Measurements from ENCODE around the gene ELF1.

ELF1 gene

GRCh38 chr13:40961214-40961613, 57.9 kb downstream of the ELF1 start:
- Histone ChIP-seq H2AK5ac (ENCODE audit: low read length) (no peak overlapping the region), H3K9ac (ENCODE audit: low read length) (no peak overlapping the region), H2BK12ac (ENCODE audit: low read length) (no peak overlapping the region), H3K27ac (ENCODE audit: low read depth, low read length) (no peak overlapping the region), H3K4me1 (ENCODE audit: control insufficient read depth in 1 of 2, insufficient read depth in 2 of 2, low read length in 2 of 2) (peaks cover 4 to 6% of the 10 kb centered on the region in 2 experiments), H3K27me3 (ENCODE audit: insufficient read depth, low read length) (no peaks in the 10 kb centered on the region), H3K36me3 (ENCODE audit: control insufficient read depth in 1 of 2, insufficient read depth in 2 of 2, low read length in 2 of 2) (peaks cover 6 to 9% of the 10 kb centered on the region in 2 experiments), H3K4me2 (ENCODE audit: low read length) (no peak overlapping the region), H3K23ac (ENCODE audit: low read length) (no peak overlapping the region), H2AFZ (ENCODE audit: insufficient read depth, low read length, poor library complexity) (no peak overlapping the region), H2BK5ac (ENCODE audit: low read depth, low read length, poor library complexity) (no peak overlapping the region), H3K4me3 (ENCODE audit: low read depth, low read length) (no peak overlapping the region), H4K12ac (ENCODE audit: low read depth, low read length) (no peak overlapping the region), H3K79me2 (ENCODE audit: control insufficient read depth, insufficient read depth, low read length, poor library complexity) (peaks cover 3% of the 10 kb centered on the region), H3K14ac (ENCODE audit: low read length) (no peak overlapping the region), H3K18ac (ENCODE audit: low read length) (no peak overlapping the region), H4K91ac (ENCODE audit: low read depth, low read length) (no peak overlapping the region), H3K9me3 (ENCODE audit: insufficient read depth, low read depth, low read length) (no peaks in the 10 kb centered on the region), H3K4ac (ENCODE audit: low read depth, low read length) (no peak overlapping the region), H3K79me1 (ENCODE audit: low read length) (peaks cover 8% of the 10 kb centered on the region), H2BK120ac (ENCODE audit: insufficient read depth, low read length, poor library complexity) (no peak overlapping the region), H4K8ac (ENCODE audit: low read depth, low read length) (no peak overlapping the region)
- DNase-seq: no peak
- no CpG with 5 or more reads among the region's 3 CpGs for WGBS (ENCODE audit: extremely low coverage, insufficient coverage, insufficient read length)

GRCh38 chr13:40960716-40961115, 58.4 kb downstream of the ELF1 start:
- H3K4me2 ChIP-seq (ENCODE audit: low read length): no peak overlapping the region
- no peak overlapping the region for H3K23ac ChIP-seq (ENCODE audit: low read length)
- H3K27me3 ChIP-seq (ENCODE audit: insufficient read depth, low read length): no peaks in the 10 kb centered on the region
- H3K79me1 ChIP-seq (ENCODE audit: low read length): peaks cover 8% of the 10 kb centered on the region
- H2AFZ ChIP-seq (ENCODE audit: insufficient read depth, low read length, poor library complexity): no peak overlapping the region
- no peak overlapping the region for H4K91ac ChIP-seq (ENCODE audit: low read depth, low read length)
- no peaks in the 10 kb centered on the region for H3K9me3 ChIP-seq (ENCODE audit: insufficient read depth, low read depth, low read length)
- no peak overlapping the region for H2BK120ac ChIP-seq (ENCODE audit: insufficient read depth, low read length, poor library complexity)
- no peak overlapping the region for H3K14ac ChIP-seq (ENCODE audit: low read length)
- peaks cover 3% of the 10 kb centered on the region for H3K79me2 ChIP-seq (ENCODE audit: control insufficient read depth, insufficient read depth, low read length, poor library complexity)
- no peak for DNase-seq
- H3K9ac ChIP-seq (ENCODE audit: low read length): no peak overlapping the region
- H3K27ac ChIP-seq (ENCODE audit: low read depth, low read length): no peak overlapping the region
- H3K4me1 ChIP-seq (ENCODE audit: control insufficient read depth in 1 of 2, insufficient read depth in 2 of 2, low read length in 2 of 2): peaks cover 4 to 6% of the 10 kb centered on the region in 2 experiments
- no peak overlapping the region for H2AK5ac ChIP-seq (ENCODE audit: low read length)
- H3K4ac ChIP-seq (ENCODE audit: low read depth, low read length): no peak overlapping the region
- H3K18ac ChIP-seq (ENCODE audit: low read length): no peak overlapping the region
- H4K12ac ChIP-seq (ENCODE audit: low read depth, low read length): no peak overlapping the region
- H2BK5ac ChIP-seq (ENCODE audit: low read depth, low read length, poor library complexity): no peak overlapping the region
- H2BK12ac ChIP-seq (ENCODE audit: low read length): no peak overlapping the region
- H3K4me3 ChIP-seq (ENCODE audit: low read depth, low read length): no peak overlapping the region
- H3K36me3 ChIP-seq (ENCODE audit: control insufficient read depth in 1 of 2, insufficient read depth in 2 of 2, low read length in 2 of 2): peaks cover 6 to 9% of the 10 kb centered on the region in 2 experiments
- WGBS (ENCODE audit: extremely low coverage, insufficient coverage, insufficient read length): no CpG with 5 or more reads among the region's 3 CpGs
- H4K8ac ChIP-seq (ENCODE audit: low read depth, low read length): no peak overlapping the region

GRCh38 chr13:40958655-40959054, 60.5 kb downstream of the ELF1 start:
- Histone ChIP-seq H3K4me1 (ENCODE audit: control insufficient read depth in 1 of 2, insufficient read depth in 2 of 2, low read length in 2 of 2) (no peaks in the 10 kb centered on the region), H3K9me3 (ENCODE audit: insufficient read depth, low read depth, low read length) (no peaks in the 10 kb centered on the region), H3K9ac (ENCODE audit: low read length) (no peak overlapping the region), H2BK12ac (ENCODE audit: low read length) (no peak overlapping the region), H4K8ac (ENCODE audit: low read depth, low read length) (no peak overlapping the region), H3K4me2 (ENCODE audit: low read length) (no peak overlapping the region), H2AFZ (ENCODE audit: insufficient read depth, low read length, poor library complexity) (no peak overlapping the region), H2BK120ac (ENCODE audit: insufficient read depth, low read length, poor library complexity) (no peak overlapping the region), H3K36me3 (ENCODE audit: control insufficient read depth in 1 of 2, insufficient read depth in 2 of 2, low read length in 2 of 2) (peaks cover 6 to 7% of the 10 kb centered on the region in 2 experiments), H3K4me3 (ENCODE audit: low read depth, low read length) (no peak overlapping the region), H2AK5ac (ENCODE audit: low read length) (no peak overlapping the region), H3K18ac (ENCODE audit: low read length) (no peak overlapping the region), H2BK5ac (ENCODE audit: low read depth, low read length, poor library complexity) (no peak overlapping the region), H3K4ac (ENCODE audit: low read depth, low read length) (no peak overlapping the region), H3K79me2 (ENCODE audit: control insufficient read depth, insufficient read depth, low read length, poor library complexity) (peaks cover 3% of the 10 kb centered on the region), H3K23ac (ENCODE audit: low read length) (no peak overlapping the region), H3K27ac (ENCODE audit: low read depth, low read length) (no peak overlapping the region), H3K27me3 (ENCODE audit: insufficient read depth, low read length) (no peaks in the 10 kb centered on the region), H4K12ac (ENCODE audit: low read depth, low read length) (no peak overlapping the region), H3K79me1 (ENCODE audit: low read length) (peaks cover 2% of the 10 kb centered on the region), H4K91ac (ENCODE audit: low read depth, low read length) (no peak overlapping the region), H3K14ac (ENCODE audit: low read length) (no peak overlapping the region)
- no peak for DNase-seq
- WGBS (ENCODE audit: extremely low coverage, insufficient coverage, insufficient read length): no CpG with 5 or more reads among the region's 5 CpGs

- no peak overlapping the region for H3K18ac ChIP-seq (ENCODE audit: low read length)
- no peaks in the 10 kb centered on the region for H3K27me3 ChIP-seq (ENCODE audit: insufficient read depth, low read length)
- no peak overlapping the region for H3K14ac ChIP-seq (ENCODE audit: low read length)
- H3K4me2 ChIP-seq (ENCODE audit: low read length): no peak overlapping the region
- H2BK12ac ChIP-seq (ENCODE audit: low read length): no peak overlapping the region
- no peak overlapping the region for H3K9ac ChIP-seq (ENCODE audit: low read length)
- H3K4me1 ChIP-seq (ENCODE audit: control insufficient read depth in 1 of 2, insufficient read depth in 2 of 2, low read length in 2 of 2): no peaks in the 10 kb centered on the region
- no peaks in the 10 kb centered on the region for H3K79me2 ChIP-seq (ENCODE audit: control insufficient read depth, insufficient read depth, low read length, poor library complexity)
- no peak overlapping the region for H4K91ac ChIP-seq (ENCODE audit: low read depth, low read length)
- no peak overlapping the region for H2AFZ ChIP-seq (ENCODE audit: insufficient read depth, low read length, poor library complexity)
- no peak overlapping the region for H3K27ac ChIP-seq (ENCODE audit: low read depth, low read length)
- no peak overlapping the region for H2BK5ac ChIP-seq (ENCODE audit: low read depth, low read length, poor library complexity)
- H3K9me3 ChIP-seq (ENCODE audit: insufficient read depth, low read depth, low read length): no peaks in the 10 kb centered on the region
- H2BK120ac ChIP-seq (ENCODE audit: insufficient read depth, low read length, poor library complexity): no peak overlapping the region
- DNase-seq: no peak
- no peak overlapping the region for H3K23ac ChIP-seq (ENCODE audit: low read length)
- no peaks in the 10 kb centered on the region for H3K79me1 ChIP-seq (ENCODE audit: low read length)
- H3K4me3 ChIP-seq (ENCODE audit: low read depth, low read length): no peak overlapping the region
- H2AK5ac ChIP-seq (ENCODE audit: low read length): no peak overlapping the region
- H4K12ac ChIP-seq (ENCODE audit: low read depth, low read length): no peak overlapping the region
- H4K8ac ChIP-seq (ENCODE audit: low read depth, low read length): no peak overlapping the region
- H3K4ac ChIP-seq (ENCODE audit: low read depth, low read length): no peak overlapping the region
- no CpG with 5 or more reads among the region's 1 CpG for WGBS (ENCODE audit: extremely low coverage, insufficient coverage, insufficient read length)
- peaks cover 20 to 22% of the 10 kb centered on the region in 2 experiments for H3K36me3 ChIP-seq (ENCODE audit: control insufficient read depth in 1 of 2, insufficient read depth in 2 of 2, low read length in 2 of 2)
These were observed 72.6 kb downstream of the ELF1 start for GRCh38 chr13:40946485-40946884.

All from trophoblast cell (in vitro differentiated cells and primary cell).